HCT116 (cell line): ENCODE data around the gene TMEM135. TPM values are rescaled to one million over a fixed set of nuclear protein-coding genes. Genes with fewer than 3 reads are reported as not detected.

Source experiments
- ATAC-seq: fragments of 200-7000 bp; cut with Tn5 transposase; 2 replicates; pipeline ENCODE4 v1.9.1; 2020; ENCODE audit warnings: mild to moderate bottlenecking, moderate library complexity
- BruUV-seq: library from RNA; stranded (reverse); fragments of 400-500 nt; replicated peaks from 2 replicates; lab custom pipeline; 2021; lab: Mats Ljungman, UMichigan
- CTCF ChIA-PET: fragments of 300-600 bp; sonication (Branson Sonifier 250); formaldehyde crosslinking; loops from one replicate; lab custom pipeline; 2021; ENCODE audit warnings: antibody characterized with exemption; lab: Charles Lee
- POLR2A ChIA-PET: fragments of 300-600, 350-600 bp; sonication (Branson Sonifier 250); formaldehyde crosslinking; loops from one replicate; lab custom pipeline; 2021; ENCODE audit warnings: antibody characterized with exemption; lab: Charles Lee
- RAD21 ChIA-PET, 2 experiments: fragments of 300-600 bp; sonication (Branson Sonifier 250); formaldehyde crosslinking; loops; one replicate each; lab custom pipeline; 2023; ENCODE audit warnings: low total read pairs in 2 of 2; ENCODE audit not compliant: uncharacterized antibody in 2 of 2, unreplicated experiment in 2 of 2, low non-redundant PET in 1 of 2; lab: Charles Lee
- DNase-seq: peaks from one replicate; pipeline ENCODE4 v3.0.0-alpha.2; 2010; ENCODE audit warnings: low read depth, low spot score
- H2AFZ ChIP-seq: fragments of 200-600 bp; shearing (Covaris generic), sonication (generic); 2 replicates; pipeline ENCODE4 v1.6.1; 2017; ENCODE audit warnings: low read depth, mixed run types, mixed read lengths, antibody characterized with exemption, low read length; ENCODE audit not compliant: poor library complexity, severe bottlenecking
- H3K27ac ChIP-seq: 2 replicates; pipeline ENCODE4 v1.5.1; 2012; ENCODE audit warnings: low read depth, low read length
- H3K27me3 ChIP-seq: fragments of 200-600 bp; sonication (generic); 2 replicates; pipeline ENCODE4 v1.6.1; 2016; ENCODE audit warnings: mixed run types, low read length, mixed read lengths; ENCODE audit not compliant: insufficient read depth
- H3K36me3 ChIP-seq, 2 experiments: fragments of 200-500 bp in 1 of 2; fragments of 200-600 bp in 1 of 2; sonication (Bioruptor generic) in 1 of 2; sonication (generic) in 1 of 2; 2 replicates each; pipeline versions ENCODE4 v1.5.1 to v1.6.1; 2014 to 2016; ENCODE audit warnings: low read length in 2 of 2, inconsistent platforms in 1 of 2, mixed read lengths in 1 of 2, mixed run types in 1 of 2; ENCODE audit not compliant: insufficient read depth in 2 of 2, control insufficient read depth in 1 of 2
- H3K4me1 ChIP-seq, 2 experiments: fragments of 200-600 bp in 1 of 2; sonication (generic) in 1 of 2; 2 replicates each; pipeline versions ENCODE4 v1.5.1 to v1.6.1; 2012 to 2017; ENCODE audit warnings: low read length in 2 of 2, inconsistent platforms in 1 of 2, mild to moderate bottlenecking in 1 of 2, mixed read lengths in 1 of 2, mixed run types in 1 of 2, moderate library complexity in 1 of 2; ENCODE audit not compliant: insufficient read depth in 2 of 2, control insufficient read depth in 1 of 2
- H3K4me2 ChIP-seq: fragments of 200-600 bp; sonication (generic); 2 replicates; pipeline ENCODE4 v1.6.1; 2017; ENCODE audit warnings: mixed run types, low read length, mixed read lengths
- H3K4me3 ChIP-seq, 2 experiments: fragments of 200-600 bp in 1 of 2; sonication (generic) in 1 of 2; replicated peaks in 1 of 2; 2 replicates each; pipeline ENCODE4 v1.5.1; 2011 to 2016; ENCODE audit warnings: low read length in 2 of 2, control low read depth in 1 of 2, low read depth in 1 of 2, mild to moderate bottlenecking in 1 of 2, mixed read lengths in 1 of 2, mixed run types in 1 of 2
- H3K79me2 ChIP-seq: fragments of 200-600 bp; sonication (generic); 2 replicates; pipeline ENCODE4 v1.6.1; 2017; ENCODE audit warnings: mild to moderate bottlenecking, mixed run types, low read length, moderate library complexity, mixed read lengths; ENCODE audit not compliant: insufficient read depth
- H3K9ac ChIP-seq: fragments of 200-600 bp; sonication (generic); 2 replicates; pipeline ENCODE4 v1.6.1; 2016; ENCODE audit warnings: low read length, mixed read lengths
- H3K9me2 ChIP-seq: fragments of 200-600 bp; sonication (generic), shearing (Covaris generic); 2 replicates; pipeline ENCODE4 v1.6.1; 2017; ENCODE audit warnings: mixed run types, mild to moderate bottlenecking, moderate library complexity; ENCODE audit not compliant: insufficient read depth
- H3K9me3 ChIP-seq, 2 experiments: fragments of 200-500 bp in 1 of 2; fragments of 200-600 bp in 1 of 2; sonication (Bioruptor generic) in 1 of 2; sonication (generic) in 1 of 2; 2 replicates each; pipeline ENCODE4 v1.6.1; 2014 to 2017; ENCODE audit warnings: low read length in 2 of 2, mixed read lengths in 2 of 2, inconsistent platforms in 1 of 2, low read depth in 1 of 2, mild to moderate bottlenecking in 1 of 2, mixed run types in 1 of 2, moderate library complexity in 1 of 2; ENCODE audit not compliant: control insufficient read depth in 1 of 2, insufficient read depth in 1 of 2
- H4K20me1 ChIP-seq: fragments of 200-600 bp; sonication (generic), shearing (Covaris generic); 2 replicates; pipeline ENCODE4 v1.6.1; 2017; ENCODE audit warnings: mixed run types, mild to moderate bottlenecking, moderate library complexity; ENCODE audit not compliant: insufficient read depth
- ELF1 ChIP-seq: IDR thresholded peaks from 2 replicates; pipeline ENCODE4 v1.6.1; 2012; ENCODE audit warnings: low read depth, borderline replicate concordance
- EZH2phosphoT487 ChIP-seq: fragments of 200-600 bp; IDR thresholded peaks from 2 replicates; pipeline ENCODE4 v1.6.1; 2018; ENCODE audit warnings: antibody characterized with exemption, borderline replicate concordance
- FOSL1 ChIP-seq: IDR thresholded peaks from 2 replicates; pipeline ENCODE4 v1.6.1; 2012; ENCODE audit warnings: low read depth
- JUND ChIP-seq: IDR thresholded peaks from 2 replicates; pipeline ENCODE4 v1.6.1; 2012
- POLR2AphosphoS5 ChIP-seq: IDR thresholded peaks from 2 replicates; pipeline ENCODE4 v1.6.1; 2011; ENCODE audit warnings: mild to moderate bottlenecking, low read depth, low read length, moderate library complexity
- RAD21 ChIP-seq: IDR thresholded peaks from 2 replicates; pipeline ENCODE4 v1.6.1; 2012; ENCODE audit warnings: low read depth, mild to moderate bottlenecking
- SIN3A ChIP-seq: IDR thresholded peaks from 2 replicates; pipeline ENCODE4 v1.6.1; 2012; ENCODE audit warnings: low read depth
- ZNF274 ChIP-seq: fragments of 200-500 bp; sonication (Bioruptor generic); IDR thresholded peaks from 2 replicates; pipeline ENCODE4 v1.6.1; 2014; ENCODE audit warnings: mild to moderate bottlenecking, low read depth, low read length, inconsistent platforms
- intact Hi-C: fragments of 100-400 bp; cut with micrococcal nuclease; formaldehyde crosslinking; loops from 2 replicates; pipeline ENCODE4 v1.10.0; 2022
- total RNA-seq: library from RNA; stranded (reverse); gene quantifications from one replicate; pipeline ENCODE4 v1.2.1, GENCODE V29; 2021; ENCODE audit not compliant: unreplicated experiment
- TF ChIP-seq, protein P1 (sequence below): IDR thresholded peaks from 2 replicates; pipeline ENCODE4 v1.6.1; 2012
- TF ChIP-seq, protein P2 (sequence below), 3 experiments: fragments of 200-600 bp in 1 of 3; sonication (generic) in 1 of 3; IDR thresholded peaks in 2 of 3; conservative IDR thresholded peaks in 1 of 3; 2 replicates each; pipeline ENCODE4 v1.5.1; 2012 to 2017; ENCODE audit warnings: low read depth in 2 of 3, low read length in 2 of 3, antibody characterized with exemption in 1 of 3, borderline replicate concordance in 1 of 3, control low read depth in 1 of 3, mild to moderate bottlenecking in 1 of 3, mixed read lengths in 1 of 3, mixed run types in 1 of 3, moderate library complexity in 1 of 3; ENCODE audit not compliant: insufficient read depth in 1 of 3

Gene TMEM135
- total RNA-seq, 1 experiment from 2014 or later = 50.6 TPM

DNA sequence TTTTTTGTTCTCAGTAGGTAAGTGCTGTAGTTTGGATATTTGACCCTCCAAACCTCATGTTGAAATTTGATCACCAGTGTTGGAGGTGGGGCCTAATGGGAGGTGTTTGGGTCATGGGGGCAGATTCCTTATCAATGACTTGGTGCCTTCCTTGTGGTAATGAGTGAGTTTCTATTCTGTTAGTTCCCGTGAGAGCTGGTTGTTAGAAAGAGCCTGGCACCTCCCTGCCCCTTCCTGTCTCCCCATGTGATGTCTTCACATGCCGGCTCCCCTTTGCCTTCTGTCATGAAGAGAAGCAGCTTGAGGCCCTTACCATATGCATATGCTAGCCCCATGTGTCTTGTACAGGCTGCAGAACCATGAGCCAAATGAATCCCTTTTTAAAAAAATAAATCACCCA lies 138.3 kb downstream of the TMEM135 start:
- Histone ChIP-seq H2AFZ (no peak overlapping the region), H3K4me3 (peak overlapping the region in 1 of 2 experiments; percentile 18; a peak in 1 of 4 replicates), H4K20me1 (no peaks in the 10 kb centered on the region), H3K36me3 (0 out of 4 replicates have a peak, but pooled peaks cover 0 to 4% of the 10 kb centered on the region in 2 experiments), H3K9me3 (no peaks in the 10 kb centered on the region), H3K9ac (peak overlapping the region; percentile 32), H3K4me1 (peaks cover 41 to 47% of the 10 kb centered on the region in 2 experiments), H3K27ac (0 out of 2 replicates have a peak overlapping the region, but pooled peaks have one; percentile 20), H3K79me2 (0 out of 2 replicates have a peak, but pooled peaks cover 4% of the 10 kb centered on the region), H3K27me3 (no peaks in the 10 kb centered on the region), H3K9me2 (no peaks in the 10 kb centered on the region), H3K4me2 (peak overlapping the region; percentile 65)
- DNase-seq (peak; percentile 60), ATAC-seq (peak; percentile 82)
- ChIA-PET RAD21 (no interaction called here), CTCF (no interaction called here), POLR2A (no interaction called here)
- intact Hi-C loops = no loop called here
- TF ChIP-seq ELF1 (no peak), RAD21 (no peak), ZNF274 (no peak), POLR2AphosphoS5 (no peak), EZH2phosphoT487 (no peak), SIN3A (no peak), FOSL1 (no peak), JUND (0 out of 2 replicates have a peak, but pooled peaks have one; percentile 29)
- TF ChIP-seq, protein P1, sequence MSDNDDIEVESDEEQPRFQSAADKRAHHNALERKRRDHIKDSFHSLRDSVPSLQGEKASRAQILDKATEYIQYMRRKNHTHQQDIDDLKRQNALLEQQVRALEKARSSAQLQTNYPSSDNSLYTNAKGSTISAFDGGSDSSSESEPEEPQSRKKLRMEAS = peak; percentile 50; the same call in 1 of the 2 replicates
- TF ChIP-seq, protein P2, sequence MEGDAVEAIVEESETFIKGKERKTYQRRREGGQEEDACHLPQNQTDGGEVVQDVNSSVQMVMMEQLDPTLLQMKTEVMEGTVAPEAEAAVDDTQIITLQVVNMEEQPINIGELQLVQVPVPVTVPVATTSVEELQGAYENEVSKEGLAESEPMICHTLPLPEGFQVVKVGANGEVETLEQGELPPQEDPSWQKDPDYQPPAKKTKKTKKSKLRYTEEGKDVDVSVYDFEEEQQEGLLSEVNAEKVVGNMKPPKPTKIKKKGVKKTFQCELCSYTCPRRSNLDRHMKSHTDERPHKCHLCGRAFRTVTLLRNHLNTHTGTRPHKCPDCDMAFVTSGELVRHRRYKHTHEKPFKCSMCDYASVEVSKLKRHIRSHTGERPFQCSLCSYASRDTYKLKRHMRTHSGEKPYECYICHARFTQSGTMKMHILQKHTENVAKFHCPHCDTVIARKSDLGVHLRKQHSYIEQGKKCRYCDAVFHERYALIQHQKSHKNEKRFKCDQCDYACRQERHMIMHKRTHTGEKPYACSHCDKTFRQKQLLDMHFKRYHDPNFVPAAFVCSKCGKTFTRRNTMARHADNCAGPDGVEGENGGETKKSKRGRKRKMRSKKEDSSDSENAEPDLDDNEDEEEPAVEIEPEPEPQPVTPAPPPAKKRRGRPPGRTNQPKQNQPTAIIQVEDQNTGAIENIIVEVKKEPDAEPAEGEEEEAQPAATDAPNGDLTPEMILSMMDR (IDR thresholded peaks at IDR 0.05 in 2 of 3, conservative IDR thresholded peaks at IDR 0.05 in 1 of 3; ENCODE audit: borderline replicate concordance in 1 of 3, insufficient read depth in 1 of 3, low read depth in 2 of 3, low read length in 2 of 3) = no peak
- BruUV-seq = no TSS peak
